OCI-LY3 (cell line): ENCODE results near the gene RHOBTB3.

ENCODE experiments used
- CTCF ChIP-seq: fragments of 200-600, 300-600 bp; sonication (generic); IDR thresholded peaks from 2 replicates; pipeline ENCODE4 v1.5.1; 2014; ENCODE audit warnings: antibody characterized with exemption, low read length, low read depth
- EZH2phosphoT487 ChIP-seq: fragments of 200-600 bp; shearing (Covaris generic); IDR thresholded peaks from 2 replicates; pipeline ENCODE4 v1.6.1; 2018; ENCODE audit warnings: antibody characterized with exemption, mixed run types, low read depth

GRCh38 chr5:95786821-95787418, 55.8 kb downstream of the RHOBTB3 start:
- TF ChIP-seq CTCF (no peak), EZH2phosphoT487 (no peak)
